Stomach (tissue), 9 donors: Measurements from ENCODE around the gene ANTKMT. TPM values are rescaled to one million over a fixed set of nuclear protein-coding genes. Genes with fewer than 3 reads are reported as not detected.

Source experiments
- DNase-seq, 2 donors: peaks; one replicate each; pipeline versions ENCODE4 v3.0.0 to v3.0.0-alpha.2; 2013 to 2019
- H3K27ac ChIP-seq, 5 donors: fragments of 200-600 bp in 4 of 5; sonication (generic) in 4 of 5; one replicate each; pipeline ENCODE4 v1.5.1; 2013 to 2019; ENCODE audit warnings: mild to moderate bottlenecking in 1 of 5, moderate library complexity in 1 of 5
- H3K27me3 ChIP-seq, 3 donors: fragments of 200-600 bp; sonication (generic); one replicate each; pipeline ENCODE4 v1.5.1; 2017 to 2019; ENCODE audit warnings: mixed run types in 1 of 3
- H3K36me3 ChIP-seq, 4 donors: fragments of 200-600 bp; sonication (generic); 1 replicate in 3 of 4; 2 replicates in 1 of 4; pipeline ENCODE4 v1.5.1; 2016 to 2019
- H3K4me1 ChIP-seq, 4 donors: fragments of 200-600 bp; sonication (generic); one replicate each; pipeline ENCODE4 v1.5.1; 2016 to 2019
- H3K4me3 ChIP-seq, 4 donors: fragments of 200-600 bp; sonication (generic) in 3 of 4; one replicate each; pipeline ENCODE4 v1.5.1; 2016 to 2019; ENCODE audit warnings: mild to moderate bottlenecking in 1 of 4
- H3K9me3 ChIP-seq, 4 donors: fragments of 200-600 bp; sonication (generic); one replicate each; pipeline ENCODE4 v1.5.1; 2016 to 2019
- EP300 ChIP-seq: sonication (generic); formaldehyde crosslinking; IDR thresholded peaks from one replicate; pipeline ENCODE4 v1.6.1; 2017; ENCODE audit warnings: antibody characterized with exemption
- POLR2A ChIP-seq, 4 donors: fragments of 450-650 bp; IDR thresholded peaks; one replicate each; pipeline ENCODE4 v1.6.1; 2016; ENCODE audit warnings: antibody characterized with exemption in 4 of 4, control low read depth in 2 of 4, mild to moderate bottlenecking in 1 of 4, moderate library complexity in 1 of 4
- POLR2AphosphoS5 ChIP-seq, 3 donors: sonication (generic); formaldehyde crosslinking; IDR thresholded peaks; one replicate each; pipeline ENCODE4 v1.6.1; 2016; ENCODE audit warnings: antibody characterized with exemption in 3 of 3
- WGBS, 5 donors: extraction: QIAGEN DNeasy Blood & Tissue Kit in 3 of 5; methylation state at CpG; one replicate each; pipeline versions ENCODE4 v1.1.5 to v1.1.7; 2013 to 2018; 5-methylcytosine and 5-hydroxymethylcytosine counted together
- intact Hi-C: fragments of 100-400 bp; cut with DNase I; formaldehyde crosslinking; loops from one replicate; pipeline ENCODE4 v1.15.1; 2023; ENCODE audit warnings: low total_unique reads
- polyA plus RNA-seq, 3 donors: library from polyadenylated mRNA; stranded (reverse); fragments of 200-250 nt; gene quantifications; one replicate each; pipeline ENCODE4 v1.2.3, GENCODE V29; 2013
- total RNA-seq, 5 donors: library from RNA; depleted of rRNA; stranded (reverse); fragments of >200 nt; gene quantifications; one replicate each; pipeline versions ENCODE4 v1.1.0 to v1.2.3, GENCODE V29; 2014 to 2016
- TF ChIP-seq, protein P1 (sequence below), 7 experiments: fragments of 450-650 bp in 4 of 7; fragments of 200-600 bp in 3 of 7; sonication (generic) in 3 of 7; IDR thresholded peaks; one replicate each; pipeline ENCODE4 v1.5.1; 2016 to 2019; ENCODE audit warnings: antibody characterized with exemption in 7 of 7, control low read depth in 2 of 7, mild to moderate bottlenecking in 1 of 7
- donor health status: healthy with polysubstance abuse.
- donor health status: Bipolar disorder and iron deficiency.
- donor health status: healthy.

ANTKMT gene
- total and polyA plus RNA-seq, 8 donors = 9.7 to 602 (median 51.5) TPM

DNA sequence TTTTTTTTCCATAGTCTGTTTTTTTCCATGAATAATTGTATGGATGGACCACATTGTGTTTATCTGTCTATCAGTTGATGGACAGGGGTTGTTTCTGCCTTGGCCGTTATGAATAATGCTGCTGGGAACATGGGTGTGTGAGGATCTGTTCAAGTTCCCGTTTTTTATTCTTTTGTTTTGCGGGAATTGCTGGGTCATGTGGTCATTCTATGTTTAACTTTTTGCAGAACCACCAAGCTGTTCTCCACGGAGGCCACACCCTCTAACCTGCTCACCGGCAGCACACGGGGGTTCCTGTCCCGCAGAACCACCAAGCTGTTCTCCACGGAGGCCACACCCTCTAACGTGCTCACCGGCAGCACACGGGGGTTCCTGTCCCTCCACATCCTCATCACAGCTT, 33.7 kb downstream of the ANTKMT start:
- no peaks in the 10 kb centered on the region for H3K9me3 ChIP-seq
- 11 to 39% (median 19%) methylated on average over 11 of the region's 11 CpGs for WGBS, 5 donors
- peaks cover 0 to 17% (median 3%) of the 10 kb centered on the region in 4 donors for H3K4me1 ChIP-seq
- DNase-seq = no peak
- no peak overlapping the region for H3K4me3 ChIP-seq
- no peaks in the 10 kb centered on the region for H3K36me3 ChIP-seq
- no peak overlapping the region for H3K27ac ChIP-seq
- intact Hi-C loops = no loop called here
- TF ChIP-seq, protein P1, sequence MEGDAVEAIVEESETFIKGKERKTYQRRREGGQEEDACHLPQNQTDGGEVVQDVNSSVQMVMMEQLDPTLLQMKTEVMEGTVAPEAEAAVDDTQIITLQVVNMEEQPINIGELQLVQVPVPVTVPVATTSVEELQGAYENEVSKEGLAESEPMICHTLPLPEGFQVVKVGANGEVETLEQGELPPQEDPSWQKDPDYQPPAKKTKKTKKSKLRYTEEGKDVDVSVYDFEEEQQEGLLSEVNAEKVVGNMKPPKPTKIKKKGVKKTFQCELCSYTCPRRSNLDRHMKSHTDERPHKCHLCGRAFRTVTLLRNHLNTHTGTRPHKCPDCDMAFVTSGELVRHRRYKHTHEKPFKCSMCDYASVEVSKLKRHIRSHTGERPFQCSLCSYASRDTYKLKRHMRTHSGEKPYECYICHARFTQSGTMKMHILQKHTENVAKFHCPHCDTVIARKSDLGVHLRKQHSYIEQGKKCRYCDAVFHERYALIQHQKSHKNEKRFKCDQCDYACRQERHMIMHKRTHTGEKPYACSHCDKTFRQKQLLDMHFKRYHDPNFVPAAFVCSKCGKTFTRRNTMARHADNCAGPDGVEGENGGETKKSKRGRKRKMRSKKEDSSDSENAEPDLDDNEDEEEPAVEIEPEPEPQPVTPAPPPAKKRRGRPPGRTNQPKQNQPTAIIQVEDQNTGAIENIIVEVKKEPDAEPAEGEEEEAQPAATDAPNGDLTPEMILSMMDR (IDR thresholded peaks at IDR 0.05) = no peak
- TF ChIP-seq POLR2A (IDR thresholded peaks at IDR 0.05) (no peak), POLR2AphosphoS5 (IDR thresholded peaks at IDR 0.05) (no peak), EP300 (no peak)
- H3K27me3 ChIP-seq = peaks cover 0 to 47% (median 0%) of the 10 kb centered on the region in 3 donors

DNA sequence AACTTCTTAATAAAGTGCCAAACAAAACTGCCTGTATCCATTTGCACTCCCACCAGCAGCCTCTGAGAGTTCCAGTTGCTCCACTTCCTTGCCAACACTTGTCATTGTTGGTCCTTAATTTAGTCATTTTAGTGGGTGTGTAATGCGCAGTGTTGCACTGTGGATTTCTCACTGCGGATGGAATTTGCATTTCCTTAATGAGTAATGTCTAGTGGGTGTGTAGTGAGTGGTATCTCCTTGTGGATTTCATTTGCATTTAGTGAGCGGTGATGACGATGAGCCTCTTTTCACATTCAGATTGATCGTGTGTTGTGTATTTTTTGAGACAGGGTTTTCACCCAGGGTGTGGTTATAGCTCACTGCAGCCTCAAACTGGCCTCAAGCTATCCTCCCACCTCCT, 35.5 kb downstream of the ANTKMT start:
- Histone ChIP-seq H3K4me3 (no peak overlapping the region), H3K27me3 (peaks cover 0 to 55% (median 5%) of the 10 kb centered on the region in 3 donors), H3K36me3 (no peaks in the 10 kb centered on the region), H3K4me1 (peaks cover 0 to 16% (median 8%) of the 10 kb centered on the region in 4 donors), H3K27ac (no peak overlapping the region), H3K9me3 (no peaks in the 10 kb centered on the region)
- 89 to 96% (median 91%) methylated on average over 5 of the region's 5 CpGs for WGBS, 5 donors
- TF ChIP-seq, protein P1 (IDR thresholded peaks at IDR 0.05) = no peak
- TF ChIP-seq EP300 (no peak), POLR2A (IDR thresholded peaks at IDR 0.05) (no peak), POLR2AphosphoS5 (IDR thresholded peaks at IDR 0.05) (no peak)
- intact Hi-C loops = no loop called here
- DNase-seq = no peak

DNA sequence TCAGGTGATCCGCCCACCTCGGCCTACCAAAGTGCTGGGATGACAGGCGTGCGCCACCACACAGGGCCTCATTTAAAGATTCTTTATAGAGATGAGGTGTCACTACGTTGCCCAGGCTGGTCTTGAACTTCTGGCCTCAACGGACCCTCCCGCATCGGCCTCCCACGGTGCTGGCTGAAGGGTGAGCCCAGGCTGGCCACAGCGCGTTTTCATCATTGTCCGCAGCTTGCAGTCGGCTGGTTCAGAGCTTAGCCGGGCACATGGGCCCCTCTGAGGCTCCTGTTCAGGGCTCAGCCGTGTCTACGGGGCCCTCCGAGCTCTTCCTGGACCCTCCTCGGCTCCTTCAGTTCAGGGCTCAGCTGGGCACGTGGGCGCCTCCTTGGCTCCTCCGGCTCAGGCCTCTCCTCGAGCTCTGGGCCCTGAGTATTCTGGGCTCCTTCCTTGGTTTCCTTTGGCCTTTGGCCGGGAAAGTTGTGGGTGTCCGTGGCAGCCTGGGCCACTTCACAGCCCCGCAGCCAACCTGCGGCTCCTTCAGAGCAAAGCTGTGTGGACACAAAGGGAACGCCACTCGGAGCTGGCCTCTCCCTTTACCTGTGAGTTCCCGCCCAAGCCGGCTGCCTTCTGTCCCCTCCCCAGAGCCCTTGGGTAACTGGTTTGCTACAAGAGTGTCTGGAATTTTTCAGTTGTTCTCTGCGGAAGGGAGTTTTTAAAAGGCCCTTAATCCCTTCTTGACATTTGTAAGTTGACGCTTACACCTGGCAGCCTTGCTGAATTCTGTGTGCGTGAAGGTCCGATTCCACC, 38.4 kb downstream of the ANTKMT start:
- H3K36me3 ChIP-seq = no peaks in the 10 kb centered on the region
- 54 to 73% (median 61%) methylated on average over 31 to 34 of the region's 34 CpGs for WGBS, 5 donors
- peaks cover 0 to 55% (median 8%) of the 10 kb centered on the region in 3 donors for H3K27me3 ChIP-seq
- peak; percentile 59 to 89 for DNase-seq
- H3K4me3 ChIP-seq = no peak overlapping the region
- TF ChIP-seq EP300 = no peak
- H3K27ac ChIP-seq = no peak overlapping the region
- peaks cover 0 to 16% (median 3%) of the 10 kb centered on the region in 4 donors for H3K4me1 ChIP-seq
- H3K9me3 ChIP-seq = no peaks in the 10 kb centered on the region
- intact Hi-C loops = no loop called here

DNA sequence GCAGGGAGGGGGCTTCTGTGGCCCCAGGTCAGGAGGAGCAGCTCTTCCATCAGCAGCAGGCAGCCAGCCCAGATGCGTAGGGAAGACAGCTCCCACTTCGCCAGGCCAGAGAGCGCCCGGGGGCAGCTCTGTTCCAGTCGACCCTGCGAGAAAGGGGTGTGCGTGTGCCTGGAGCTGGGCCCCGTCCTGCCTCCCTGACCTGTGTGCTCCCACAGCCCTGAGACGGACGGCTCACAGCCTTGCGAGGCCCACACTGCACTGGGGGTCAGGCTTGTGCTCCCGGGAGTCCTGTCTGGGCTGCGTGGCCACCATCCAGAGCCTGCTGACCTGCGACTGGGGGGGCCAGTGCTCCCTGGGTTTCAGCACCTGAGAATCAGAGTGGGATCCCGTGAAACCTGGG, 39.1 kb downstream of the ANTKMT start:
- no peak for TF ChIP-seq EP300
- TF ChIP-seq, protein P1 (IDR thresholded peaks at IDR 0.05) = no peak
- no peak for TF ChIP-seq POLR2AphosphoS5 (IDR thresholded peaks at IDR 0.05)
- no peak for TF ChIP-seq POLR2A (IDR thresholded peaks at IDR 0.05)
- 51 to 64% (median 55%) methylated on average over 9 to 15 of the region's 15 CpGs for WGBS, 5 donors
- DNase-seq = no peak
- Histone ChIP-seq H3K36me3 (no peaks in the 10 kb centered on the region), H3K4me3 (no peak overlapping the region), H3K27me3 (peaks cover 0 to 56% (median 8%) of the 10 kb centered on the region in 3 donors), H3K4me1 (peaks cover 0 to 16% (median 3%) of the 10 kb centered on the region in 4 donors), H3K27ac (no peak overlapping the region), H3K9me3 (no peaks in the 10 kb centered on the region)
- intact Hi-C loops = no loop called here
